ENCODE data around the gene ASTN2.

Gene ASTN2

DNA sequence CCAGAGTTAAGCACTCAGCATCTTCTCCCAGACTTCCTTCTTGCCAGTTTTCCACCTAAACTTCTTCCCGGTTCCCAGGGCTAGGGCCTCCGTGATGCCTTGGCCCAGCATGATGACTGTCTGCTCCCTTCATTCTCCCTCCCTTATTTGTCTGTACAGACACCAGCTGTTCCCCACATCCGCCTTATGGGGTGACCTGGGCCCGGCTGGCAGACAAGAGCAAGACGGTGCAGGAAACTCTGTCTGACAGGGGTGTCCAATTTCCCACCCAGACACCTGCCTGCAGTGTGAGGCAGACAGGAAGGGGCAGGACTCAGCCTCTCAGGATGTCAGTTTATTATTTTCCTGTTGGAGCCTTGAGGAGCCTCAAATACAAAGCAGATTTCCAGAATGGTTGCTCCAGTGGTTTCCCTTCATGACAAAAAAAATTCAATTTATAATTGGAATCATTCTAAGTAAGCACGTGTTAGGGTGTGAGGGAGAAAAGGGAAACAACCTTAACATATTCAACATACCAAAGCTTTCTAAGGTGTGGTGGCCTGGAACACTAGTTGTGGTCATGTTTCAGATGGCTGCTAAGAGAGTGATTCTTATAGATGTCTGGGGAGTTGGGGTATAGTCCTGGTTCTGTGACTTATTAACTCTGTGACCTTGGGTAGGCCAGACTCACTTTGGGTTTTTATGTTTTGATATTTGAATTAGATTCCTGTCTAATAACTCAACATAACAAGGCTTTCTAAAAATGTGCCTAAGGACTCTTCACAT is 1026.7 kb downstream of the ASTN2 start:
- no peak for DNase-seq (ENCODE audit: low read depth in 2 of 2)

DNA sequence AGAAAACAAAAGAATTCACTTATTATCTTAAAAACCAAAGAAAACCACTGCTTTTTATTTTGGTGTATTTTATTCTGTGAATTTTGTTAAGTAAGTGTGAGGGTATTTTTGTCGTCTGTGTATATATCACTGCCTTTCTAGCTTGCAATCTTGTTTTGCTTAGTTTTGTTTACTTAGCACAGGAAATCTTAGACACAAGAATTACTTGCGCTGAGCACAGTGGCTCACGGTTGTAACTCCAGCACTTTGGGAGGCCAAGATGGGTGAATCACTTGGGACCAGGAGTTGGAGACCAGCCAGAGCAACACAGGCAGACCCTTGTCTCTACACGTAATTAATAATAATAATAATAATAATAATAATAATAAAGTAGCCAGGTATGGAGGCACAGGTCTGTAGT is 1030.9 kb downstream of the ASTN2 start:
- no peak for DNase-seq (ENCODE audit: low read depth in 2 of 2)

DNA sequence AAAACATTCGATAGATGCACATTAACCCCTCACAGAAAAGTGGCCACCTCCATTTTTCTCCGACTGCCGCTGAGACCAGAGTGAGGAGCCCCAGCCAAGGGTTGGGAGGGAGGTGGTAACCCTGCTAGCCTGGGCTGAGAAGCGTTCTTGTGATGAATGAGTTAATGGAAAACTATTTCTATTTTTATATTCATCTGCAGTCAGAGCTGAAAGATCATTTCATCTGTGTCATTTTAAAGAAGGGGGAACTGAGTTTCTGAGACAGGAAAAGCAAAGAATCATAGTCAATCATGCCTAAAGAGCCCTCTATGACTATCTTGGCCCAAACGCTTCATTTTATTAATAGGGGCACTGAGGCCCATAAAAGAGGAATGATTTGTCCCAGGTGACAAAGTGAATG is 1031.7 kb downstream of the ASTN2 start:
- no peak for DNase-seq (ENCODE audit: low read depth in 2 of 2)

GRCh38 chr9:116382053-116382452 is 1032.8 kb downstream of the ASTN2 start:
- no peak for DNase-seq (ENCODE audit: low read depth in 2 of 2)

DNA sequence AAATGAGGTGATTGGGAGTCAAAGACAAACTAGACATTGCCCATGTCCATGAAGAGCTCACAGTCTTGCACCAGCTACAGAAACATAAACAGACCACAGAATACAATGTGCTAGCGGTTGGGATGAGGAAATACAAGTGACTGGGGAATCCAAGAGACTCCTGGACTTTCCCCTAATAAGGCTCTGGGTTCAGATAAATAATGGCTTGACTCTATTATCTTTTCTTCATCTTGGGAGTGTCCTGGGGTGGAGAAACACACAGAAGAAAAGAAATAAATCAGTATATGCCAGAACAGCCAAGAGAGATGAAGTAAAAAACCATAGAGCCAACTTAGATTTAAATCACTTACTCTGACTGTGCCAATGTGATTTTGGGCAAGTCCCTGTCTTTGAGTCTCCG is 1033.5 kb downstream of the ASTN2 start:
- no peak for DNase-seq (ENCODE audit: low read depth in 2 of 2)

GRCh38 chr9:116380496-116380995 is 1034.3 kb downstream of the ASTN2 start:
- no peak for DNase-seq (ENCODE audit: low read depth in 2 of 2)

DNA sequence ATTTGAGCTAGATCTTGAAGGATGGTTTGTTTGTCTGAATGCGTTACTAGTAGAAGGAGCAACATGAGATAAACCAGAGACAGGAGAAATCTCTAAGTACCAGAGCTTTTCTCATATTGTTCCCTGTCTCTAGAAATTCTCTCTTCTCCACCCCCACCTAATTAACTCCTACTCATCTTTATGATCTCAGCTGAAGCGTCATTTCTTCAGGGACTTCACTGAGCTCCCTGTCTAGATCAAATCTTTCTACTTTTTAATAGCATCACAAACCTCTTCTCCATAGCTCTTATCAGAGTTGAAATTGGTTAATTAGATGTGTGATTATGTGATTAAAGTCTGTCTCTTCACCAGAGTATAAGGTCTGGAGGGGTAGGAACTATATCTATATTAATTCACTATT is 1035.0 kb downstream of the ASTN2 start:
- no peak for DNase-seq (ENCODE audit: low read depth in 2 of 2)

DNA sequence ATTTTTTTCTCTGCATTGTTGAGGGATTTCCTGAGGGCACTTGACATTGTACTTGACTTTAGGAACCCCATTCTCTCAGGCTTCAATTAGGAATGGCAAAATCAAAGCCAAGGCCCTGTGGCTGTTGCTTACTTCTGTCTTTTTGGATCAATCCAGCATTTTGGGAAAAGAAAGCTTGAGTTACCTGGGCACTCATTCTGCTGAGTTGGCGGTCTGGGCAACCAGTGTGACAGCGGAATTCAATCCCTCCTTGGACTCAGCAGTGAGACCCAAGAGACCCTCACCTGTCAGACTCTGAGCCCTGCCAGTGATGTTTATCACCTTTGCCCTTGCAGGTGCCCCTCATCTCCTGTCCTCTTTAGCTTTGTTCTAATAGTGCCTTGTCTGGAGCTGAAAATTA is 1036.0 kb downstream of the ASTN2 start:
- no peak for DNase-seq (ENCODE audit: low read depth in 2 of 2)

DNA sequence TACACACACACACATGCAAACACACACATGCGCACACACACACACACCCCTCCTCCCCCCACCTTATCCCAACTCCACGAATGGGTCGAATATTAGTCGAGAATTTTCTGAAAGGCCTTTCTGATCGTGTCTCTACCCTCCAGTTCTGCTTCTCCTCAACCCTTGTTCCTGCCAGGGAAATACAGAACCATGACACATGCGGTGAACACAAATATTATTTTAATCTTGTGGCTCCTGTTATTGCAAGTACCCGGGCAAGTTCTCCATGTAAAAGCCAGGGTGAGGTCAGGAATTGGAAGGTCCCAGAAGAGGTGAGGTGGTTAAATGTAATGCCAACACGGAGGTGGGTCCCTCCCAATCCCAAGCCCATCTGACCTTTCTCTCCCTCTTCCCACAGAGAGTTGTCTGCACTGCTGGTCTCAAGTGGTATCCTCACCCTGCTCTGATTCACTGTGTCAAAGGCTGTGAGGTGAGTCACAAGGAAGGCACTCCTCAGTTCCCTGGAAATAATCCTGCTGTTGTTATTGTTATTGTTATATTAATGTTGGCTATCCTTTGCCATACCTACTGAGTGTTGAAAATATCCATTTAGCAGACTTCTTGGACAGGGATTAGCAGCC is 1037.6 kb downstream of the ASTN2 start:
- DNase-seq (ENCODE audit: low read depth in 2 of 2), result no peak
